ENCODE data around the gene PCK2. TPM values are rescaled to one million over a fixed set of nuclear protein-coding genes. Genes with fewer than 3 reads are reported as not detected.

Gene PCK2
- polyA plus RNA-seq, 5 donors, result 13.3 to 17.8 (median 14.7) TPM

- peak; percentile 100 for DNase-seq
Measured at GRCh38 chr14:24114532-24115421, 20.7 kb downstream of the PCK2 start, which contains the start of the genes DCAF11 and NRL. DCAF11 (plus strand) TSS chr14:24114777; CDS start chr14:24115595, 818 bp downstream. NRL (minus strand) TSS chr14:24114949; CDS start chr14:24082848, 32,101 bp downstream.

- no peak for DNase-seq
Measured at GRCh38 chr14:24115422-24116127, 21.5 kb downstream of the PCK2 start.

- no peak for DNase-seq
Measured at GRCh38 chr14:24116128-24116814, 22.2 kb downstream of the PCK2 start.

GRCh38 chr14:24117179-24117578, 23.1 kb downstream of the PCK2 start:
- DNase-seq, result no peak

- no peak for DNase-seq
Measured at GRCh38 chr14:24119691-24120090, 25.6 kb downstream of the PCK2 start.

GRCh38 chr14:24121210-24121609, 27.1 kb downstream of the PCK2 start:
- DNase-seq, result no peak

- DNase-seq, result no peak
Measured at GRCh38 chr14:24122416-24122815, 28.3 kb downstream of the PCK2 start.

GRCh38 chr14:24122898-24123297, 28.8 kb downstream of the PCK2 start:
- DNase-seq, result no peak

- DNase-seq, result no peak
Measured at GRCh38 chr14:24123424-24124417, 29.6 kb downstream of the PCK2 start.

GRCh38 chr14:24126939-24127338, 32.8 kb downstream of the PCK2 start:
- no peak for DNase-seq

- no peak for DNase-seq
Measured at GRCh38 chr14:24127673-24128072, 33.6 kb downstream of the PCK2 start.

GRCh38 chr14:24129410-24129998, 35.4 kb downstream of the PCK2 start:
- DNase-seq, result no peak

GRCh38 chr14:24130380-24130716, 36.2 kb downstream of the PCK2 start, which contains the start of gene FITM1:
FITM1 (plus strand) TSS chr14:24130659; CDS start chr14:24131564, 905 bp downstream.
- DNase-seq, result no peak

GRCh38 chr14:24130717-24131548, 36.8 kb downstream of the PCK2 start:
- DNase-seq, result no peak

- DNase-seq, result no peak
Measured at GRCh38 chr14:24131549-24131966, 37.4 kb downstream of the PCK2 start.

GRCh38 chr14:24132061-24132685, 38.1 kb downstream of the PCK2 start:
- no peak for DNase-seq

GRCh38 chr14:24132976-24133375, 38.9 kb downstream of the PCK2 start:
- no peak for DNase-seq

- no peak for DNase-seq
Measured at GRCh38 chr14:24133735-24134134, 39.6 kb downstream of the PCK2 start.

GRCh38 chr14:24135584-24135833, 41.4 kb downstream of the PCK2 start:
- DNase-seq, result no peak
